Endodermal cell (in vitro differentiated cells): ENCODE data around the gene SLC30A1. TPM values are rescaled to one million over a fixed set of nuclear protein-coding genes. Genes with fewer than 3 reads are reported as not detected.
"Not testable (repeated sequence)": the region's sequence is repeated elsewhere in the genome, so short reads cannot be mapped to it uniquely, and the experiment has no call there.

Source experiments
- DNase-seq: peaks from one replicate; pipeline ENCODE4 v3.0.0-alpha.2; 2017
- H3K27ac ChIP-seq: 2 replicates; pipeline ENCODE4 v1.5.1; 2013; ENCODE audit warnings: mild to moderate bottlenecking, low read depth, low read length, moderate library complexity
- H3K27me3 ChIP-seq: 2 replicates; pipeline ENCODE4 v1.6.1; 2013; ENCODE audit warnings: mild to moderate bottlenecking, low read length, moderate library complexity; ENCODE audit not compliant: insufficient read depth, control insufficient read depth, poor library complexity, severe bottlenecking
- H3K36me3 ChIP-seq: 2 replicates; pipeline ENCODE4 v1.7.0; 2013; ENCODE audit warnings: mild to moderate bottlenecking, low read length, moderate library complexity; ENCODE audit not compliant: control insufficient read depth, insufficient read depth
- H3K4me1 ChIP-seq: one replicate; pipeline ENCODE4 v1.7.0; 2013; ENCODE audit warnings: low read length; ENCODE audit not compliant: control insufficient read depth, insufficient read depth
- H3K4me3 ChIP-seq: 2 replicates; pipeline ENCODE4 v1.5.1; 2013; ENCODE audit warnings: mild to moderate bottlenecking, low read length, moderate library complexity
- H3K9ac ChIP-seq: 2 replicates; pipeline ENCODE4 v1.6.1; 2013; ENCODE audit warnings: mild to moderate bottlenecking, low read length, moderate library complexity; ENCODE audit not compliant: poor library complexity, severe bottlenecking; ENCODE audit errors: extremely low read depth
- H3K9me3 ChIP-seq: 2 replicates; pipeline ENCODE4 v1.6.1; 2013; ENCODE audit warnings: mild to moderate bottlenecking, low read length, moderate library complexity; ENCODE audit not compliant: control insufficient read depth
- H3K27ac Mint-ChIP-seq: 2 replicates; pipeline ENCODE4 v1.8.0; 2020; ENCODE audit warnings: mixed read lengths
- H3K27me3 Mint-ChIP-seq: 2 replicates; pipeline ENCODE4 v1.8.0; 2021; ENCODE audit warnings: mild to moderate bottlenecking, mixed read lengths; ENCODE audit not compliant: insufficient read depth
- H3K36me3 Mint-ChIP-seq: 2 replicates; pipeline ENCODE4 v1.8.0; 2020; ENCODE audit warnings: low read depth, mixed read lengths
- H3K4me1 Mint-ChIP-seq: 2 replicates; pipeline ENCODE4 v1.8.0; 2020; ENCODE audit warnings: mixed read lengths
- H3K4me3 Mint-ChIP-seq: 2 replicates; pipeline ENCODE4 v1.8.0; 2020; ENCODE audit warnings: mild to moderate bottlenecking, moderate library complexity, mixed read lengths
- H3K9me3 Mint-ChIP-seq: 2 replicates; pipeline ENCODE4 v1.8.0; 2020; ENCODE audit warnings: mild to moderate bottlenecking, mixed read lengths
- WGBS, 2 experiments: methylation state at CpG; one replicate each; pipeline versions ENCODE4 v1.1.5 to v1.1.7; 2013; ENCODE audit warnings: missing lambda C conversion rate in 2 of 2, mixed read lengths in 1 of 2; ENCODE audit not compliant: insufficient coverage in 1 of 2, insufficient read length in 1 of 2; 5-methylcytosine and 5-hydroxymethylcytosine counted together
- total RNA-seq, 2 donors: library from RNA; stranded (reverse); fragmentation: NEBNext Ultra II Directional in 1 of 2; extraction: Animal tissue kit (Norgen Biotek cat#: 25700) in 1 of 2; gene quantifications; 2 replicates in 1 of 2; 3 replicates in 1 of 2; pipeline ENCODE4 v1.2.1, GENCODE V29; 2021
- TF ChIP-seq, protein P1 (sequence below): fragments of 200-600 bp; sonication (generic); conservative IDR thresholded peaks from 2 replicates; pipeline ENCODE4 v1.5.0; 2021; ENCODE audit warnings: antibody characterized with exemption, mild to moderate bottlenecking

Gene SLC30A1
- total RNA-seq, 2 donors from 2014 or later, result 9.0 to 14.0 TPM

DNA sequence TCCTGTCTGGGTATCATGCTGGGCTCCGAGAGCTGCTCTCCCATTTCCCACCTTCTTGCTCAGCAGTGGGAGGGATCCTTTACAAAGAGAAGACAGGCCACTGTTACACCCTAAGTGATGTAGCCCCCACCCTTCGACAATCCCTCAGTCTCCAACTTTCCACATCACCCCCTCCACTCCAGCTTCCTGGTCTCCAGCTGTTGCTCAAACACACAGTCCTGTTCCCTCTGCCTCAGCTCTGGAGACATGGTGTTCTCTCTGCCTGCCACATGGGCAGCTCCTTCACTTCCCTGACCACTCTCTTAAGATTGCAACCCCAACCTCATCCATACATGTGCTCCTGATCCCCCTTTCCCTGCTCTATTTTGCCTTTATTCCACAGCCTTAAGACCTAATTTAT is 37.7 kb downstream of the SLC30A1 start:
- H3K9ac ChIP-seq, result no peak overlapping the region
- Mint-ChIP-seq H3K4me3 (no peak overlapping the region), H3K36me3 (peaks cover 3% of the 10 kb centered on the region), H3K4me1 (peaks cover 24% of the 10 kb centered on the region), H3K27ac (no peak overlapping the region), H3K9me3 (peaks cover 22% of the 10 kb centered on the region), H3K27me3 (peaks cover 7% of the 10 kb centered on the region)
- peak overlapping the region; percentile 45 for H3K4me3 ChIP-seq
- H3K9me3 ChIP-seq, result peaks cover 15% of the 10 kb centered on the region
- no peaks in the 10 kb centered on the region for H3K27me3 ChIP-seq
- TF ChIP-seq, protein P1, sequence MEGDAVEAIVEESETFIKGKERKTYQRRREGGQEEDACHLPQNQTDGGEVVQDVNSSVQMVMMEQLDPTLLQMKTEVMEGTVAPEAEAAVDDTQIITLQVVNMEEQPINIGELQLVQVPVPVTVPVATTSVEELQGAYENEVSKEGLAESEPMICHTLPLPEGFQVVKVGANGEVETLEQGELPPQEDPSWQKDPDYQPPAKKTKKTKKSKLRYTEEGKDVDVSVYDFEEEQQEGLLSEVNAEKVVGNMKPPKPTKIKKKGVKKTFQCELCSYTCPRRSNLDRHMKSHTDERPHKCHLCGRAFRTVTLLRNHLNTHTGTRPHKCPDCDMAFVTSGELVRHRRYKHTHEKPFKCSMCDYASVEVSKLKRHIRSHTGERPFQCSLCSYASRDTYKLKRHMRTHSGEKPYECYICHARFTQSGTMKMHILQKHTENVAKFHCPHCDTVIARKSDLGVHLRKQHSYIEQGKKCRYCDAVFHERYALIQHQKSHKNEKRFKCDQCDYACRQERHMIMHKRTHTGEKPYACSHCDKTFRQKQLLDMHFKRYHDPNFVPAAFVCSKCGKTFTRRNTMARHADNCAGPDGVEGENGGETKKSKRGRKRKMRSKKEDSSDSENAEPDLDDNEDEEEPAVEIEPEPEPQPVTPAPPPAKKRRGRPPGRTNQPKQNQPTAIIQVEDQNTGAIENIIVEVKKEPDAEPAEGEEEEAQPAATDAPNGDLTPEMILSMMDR, result no peak
- H3K36me3 ChIP-seq, result no peaks in the 10 kb centered on the region
- H3K4me1 ChIP-seq, result no peaks in the 10 kb centered on the region
- H3K27ac ChIP-seq, result no peak overlapping the region
- DNase-seq, result no peak
- 94 to 100% methylated on average over 1 to 2 of the region's 2 CpGs for WGBS, 2 experiments

DNA sequence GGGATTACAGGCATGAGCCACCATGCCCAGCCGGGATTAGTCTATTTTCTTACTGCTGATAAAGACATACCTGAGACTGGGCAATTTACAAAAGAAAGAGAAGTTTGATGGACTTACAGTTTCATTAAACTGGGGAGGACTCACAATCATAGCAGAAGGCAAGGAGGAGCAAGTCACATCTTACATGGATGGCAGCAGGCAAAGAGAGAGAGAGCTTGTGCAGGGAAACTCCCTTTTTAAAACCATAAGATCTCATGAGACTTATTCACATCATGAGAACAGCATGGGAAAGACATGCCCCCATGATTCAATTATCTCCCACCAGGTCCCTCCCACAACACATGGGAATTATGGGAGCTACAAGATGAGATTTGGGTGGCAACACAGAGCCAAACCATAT is 38.1 kb downstream of the SLC30A1 start:
- not testable (repeated sequence) for DNase-seq, H3K27me3 Mint-ChIP-seq, H3K27me3 ChIP-seq, H3K4me3 Mint-ChIP-seq, H3K27ac ChIP-seq, H3K36me3 Mint-ChIP-seq, H3K36me3 ChIP-seq, H3K9ac ChIP-seq, H3K4me3 ChIP-seq, H3K27ac Mint-ChIP-seq, H3K4me1 ChIP-seq
- 93 to 100% methylated on average over 1 of the region's 1 CpG for WGBS, 2 experiments
- H3K9me3 ChIP-seq, result peaks cover 15% of the 10 kb centered on the region
- Mint-ChIP-seq H3K4me1 (peaks cover 24% of the 10 kb centered on the region), H3K9me3 (peaks cover 22% of the 10 kb centered on the region)

DNA sequence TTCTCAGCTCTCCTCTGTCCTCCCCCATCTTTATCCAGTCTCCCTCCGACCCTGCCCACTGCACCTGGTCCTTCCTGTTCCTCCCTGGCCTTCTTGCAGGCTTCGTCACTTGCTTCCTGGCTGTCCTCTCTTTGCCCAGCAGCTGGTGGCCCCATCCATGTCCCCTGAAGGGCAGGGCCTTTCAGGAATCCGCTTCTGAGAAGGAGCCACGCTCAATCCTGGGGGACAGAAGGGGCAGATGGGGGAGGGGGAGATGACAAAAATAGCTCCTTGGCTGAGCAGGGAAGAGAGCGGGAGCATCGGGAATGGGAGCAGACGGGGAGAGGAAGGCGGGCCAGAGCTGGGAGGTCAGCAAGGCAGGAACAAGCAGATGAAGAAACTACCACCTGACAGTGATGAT is 40.7 kb downstream of the SLC30A1 start:
- DNase-seq, result no peak
- Histone ChIP-seq H3K27ac (no peak overlapping the region), H3K9ac (no peak overlapping the region), H3K9me3 (peaks cover 15% of the 10 kb centered on the region), H3K4me1 (no peaks in the 10 kb centered on the region), H3K36me3 (no peaks in the 10 kb centered on the region), H3K4me3 (no peak overlapping the region), H3K27me3 (peaks cover 10% of the 10 kb centered on the region)
- peaks cover 24% of the 10 kb centered on the region for H3K4me1 Mint-ChIP-seq
- peaks cover 17% of the 10 kb centered on the region for H3K27me3 Mint-ChIP-seq
- no peak overlapping the region for H3K4me3 Mint-ChIP-seq
- H3K36me3 Mint-ChIP-seq, result peaks cover 3% of the 10 kb centered on the region
- peaks cover 22% of the 10 kb centered on the region for H3K9me3 Mint-ChIP-seq
- 95 to 100% methylated on average over 1 to 8 of the region's 8 CpGs for WGBS, 2 experiments
- H3K27ac Mint-ChIP-seq, result no peak overlapping the region
- TF ChIP-seq, protein P1, result no peak

DNA sequence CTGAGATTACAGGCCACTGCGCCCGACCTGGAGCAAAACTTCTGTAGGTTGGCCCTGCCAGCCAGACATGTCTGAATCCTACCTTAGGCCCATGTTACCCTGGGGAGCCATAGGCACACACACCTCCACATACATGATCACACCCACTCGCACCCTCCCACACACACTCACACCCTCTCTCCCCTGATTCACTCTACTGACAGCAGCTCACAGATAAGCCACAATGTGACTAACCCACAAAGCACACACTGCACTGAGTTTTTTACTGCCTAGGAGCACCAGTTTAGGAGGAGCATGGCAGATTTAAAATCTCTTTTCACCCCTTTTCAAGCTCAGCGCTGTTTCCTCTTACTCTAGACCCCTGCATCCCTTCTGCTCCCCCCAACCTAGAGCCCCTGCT is 41.7 kb downstream of the SLC30A1 start:
- Histone ChIP-seq H3K4me3 (no peak overlapping the region), H3K27ac (no peak overlapping the region), H3K27me3 (peaks cover 10% of the 10 kb centered on the region), H3K9ac (no peak overlapping the region), H3K36me3 (no peaks in the 10 kb centered on the region), H3K9me3 (peaks cover 15% of the 10 kb centered on the region), H3K4me1 (no peaks in the 10 kb centered on the region)
- no peak overlapping the region for H3K27ac Mint-ChIP-seq
- H3K9me3 Mint-ChIP-seq, result peaks cover 22% of the 10 kb centered on the region
- TF ChIP-seq, protein P1, result no peak
- peaks cover 23% of the 10 kb centered on the region for H3K4me1 Mint-ChIP-seq
- H3K27me3 Mint-ChIP-seq, result peaks cover 17% of the 10 kb centered on the region
- peaks cover 3% of the 10 kb centered on the region for H3K36me3 Mint-ChIP-seq
- no peak for DNase-seq
- H3K4me3 Mint-ChIP-seq, result no peak overlapping the region
- WGBS, 2 experiments, result 87 to 90% methylated on average over 3 to 4 of the region's 4 CpGs
